Glomerular visceral epithelial cell (primary cell): Measurements from ENCODE around the gene AK4.

Experiments used
- DNase-seq: peaks from one replicate; pipeline ENCODE4 v3.0.0-alpha.2; 2016; ENCODE audit errors: extremely low spot score

Gene AK4

DNA sequence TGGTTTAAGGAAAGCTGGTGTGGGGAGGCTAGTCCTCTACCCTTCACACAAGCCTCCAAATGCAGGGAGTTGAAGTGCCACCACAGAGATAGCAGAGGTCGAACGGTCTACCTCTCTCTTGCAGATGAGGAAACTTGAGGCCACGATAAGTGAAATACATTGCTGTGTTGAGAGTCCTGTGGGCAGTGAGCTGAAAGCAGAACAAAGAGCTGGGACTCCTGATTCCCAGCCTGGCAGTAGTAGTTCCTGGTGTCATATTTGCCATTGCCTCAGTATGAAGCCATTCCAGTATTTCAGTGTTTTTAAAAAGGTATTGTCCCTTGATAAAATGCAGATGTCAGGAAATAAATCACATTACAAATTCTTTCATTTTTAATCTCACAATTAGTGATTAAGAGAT is 28.6 kb downstream of the AK4 start:
- no peak for DNase-seq

GRCh38 chr1:65177457-65177856 is 29.5 kb downstream of the AK4 start:
- DNase-seq = peak; percentile 73

- DNase-seq = no peak
Measured at GRCh38 chr1:65178235-65178634, 30.2 kb downstream of the AK4 start.

GRCh38 chr1:65179148-65179547 is 31.1 kb downstream of the AK4 start:
- no peak for DNase-seq

GRCh38 chr1:65180977-65181376 is 33.0 kb downstream of the AK4 start:
- no peak for DNase-seq

- DNase-seq = no peak
Measured at GRCh38 chr1:65182658-65183268, 34.8 kb downstream of the AK4 start.

GRCh38 chr1:65189576-65190115 is 41.6 kb downstream of the AK4 start:
- no peak for DNase-seq

- no peak for DNase-seq
Measured at GRCh38 chr1:65190229-65190628, 42.2 kb downstream of the AK4 start.

DNA sequence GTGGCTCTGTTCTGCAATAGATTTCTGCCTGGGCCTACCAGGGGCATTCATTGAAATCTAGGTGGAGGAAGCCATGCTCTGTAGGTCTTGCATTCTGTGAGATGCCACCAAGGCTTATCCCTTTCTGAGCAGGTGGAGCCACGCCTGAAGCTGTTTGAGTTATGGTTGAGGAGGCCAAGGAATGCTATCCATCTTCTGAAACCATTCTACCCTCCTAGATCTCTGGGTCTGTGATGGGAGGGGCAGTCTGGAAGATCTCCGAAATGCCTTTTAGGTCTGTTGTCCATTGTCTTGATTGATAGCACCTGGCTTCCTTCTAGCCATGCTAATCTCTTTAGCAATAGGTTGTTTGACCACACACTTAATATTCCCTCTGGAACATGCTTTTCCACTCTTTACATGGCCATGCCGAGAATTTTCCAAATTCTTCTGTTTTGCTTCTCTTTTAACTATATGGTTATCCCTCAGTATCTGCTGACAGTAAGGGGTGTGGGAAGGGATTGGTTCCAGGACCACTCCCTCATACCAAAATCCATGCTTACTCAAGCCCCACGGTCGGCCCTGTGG is 45.2 kb downstream of the AK4 start:
- DNase-seq = no peak

- peak; percentile 71 for DNase-seq
Measured at GRCh38 chr1:65195495-65196417, 47.8 kb downstream of the AK4 start.

GRCh38 chr1:65196926-65197325 is 48.9 kb downstream of the AK4 start:
- no peak for DNase-seq

GRCh38 chr1:65197636-65198035 is 49.6 kb downstream of the AK4 start:
- DNase-seq = no peak

- DNase-seq = no peak
Measured at GRCh38 chr1:65198096-65198495, 50.1 kb downstream of the AK4 start.

GRCh38 chr1:65200411-65200810 is 52.4 kb downstream of the AK4 start:
- no peak for DNase-seq

DNA sequence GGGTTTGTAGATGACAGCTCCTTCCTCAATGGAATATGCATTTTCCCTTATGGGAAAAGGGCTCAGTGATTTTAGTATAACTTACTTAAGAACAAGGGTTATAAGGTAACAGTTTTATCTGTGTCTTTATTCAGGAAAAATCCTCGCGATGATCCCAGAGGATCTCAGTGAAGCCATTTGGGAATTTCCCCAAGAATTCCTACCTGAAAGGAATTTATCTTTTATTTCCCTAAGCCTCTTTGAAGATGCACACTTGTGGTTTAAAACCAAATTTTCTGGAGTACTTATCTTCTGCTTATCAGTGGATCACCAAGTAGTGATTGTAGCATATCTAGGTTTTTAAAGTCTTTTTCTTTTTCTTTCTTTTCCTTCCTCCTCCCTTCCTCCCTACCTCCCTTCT is 58.8 kb downstream of the AK4 start:
- peak; percentile 33 for DNase-seq

GRCh38 chr1:65207317-65207716 is 59.3 kb downstream of the AK4 start:
- peak; percentile 11 for DNase-seq

- DNase-seq = no peak
Measured at GRCh38 chr1:65208563-65208973, 60.6 kb downstream of the AK4 start.

- peak; percentile 68 for DNase-seq
Measured at GRCh38 chr1:65209005-65209885, 61.2 kb downstream of the AK4 start.

GRCh38 chr1:65210325-65210724 is 62.3 kb downstream of the AK4 start:
- no peak for DNase-seq

DNA sequence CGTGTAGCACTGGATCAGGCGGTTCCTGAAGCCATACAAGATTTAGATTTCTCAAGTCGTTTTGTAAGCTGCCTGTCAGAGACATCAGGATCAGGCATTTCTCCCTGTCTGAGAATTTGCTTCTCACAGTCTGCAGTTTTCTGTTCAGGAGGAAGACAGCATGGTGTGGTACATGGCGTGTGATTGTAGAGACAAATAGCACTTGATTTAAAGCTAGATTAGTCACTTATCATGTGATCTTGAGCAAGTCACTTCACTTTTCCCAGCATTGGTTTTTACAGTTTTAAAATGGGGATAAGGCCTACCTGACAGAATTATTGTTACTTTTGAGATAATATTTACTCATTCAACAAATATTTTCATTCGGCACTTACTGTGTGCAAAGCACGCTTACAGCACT is 63.3 kb downstream of the AK4 start:
- no peak for DNase-seq

DNA sequence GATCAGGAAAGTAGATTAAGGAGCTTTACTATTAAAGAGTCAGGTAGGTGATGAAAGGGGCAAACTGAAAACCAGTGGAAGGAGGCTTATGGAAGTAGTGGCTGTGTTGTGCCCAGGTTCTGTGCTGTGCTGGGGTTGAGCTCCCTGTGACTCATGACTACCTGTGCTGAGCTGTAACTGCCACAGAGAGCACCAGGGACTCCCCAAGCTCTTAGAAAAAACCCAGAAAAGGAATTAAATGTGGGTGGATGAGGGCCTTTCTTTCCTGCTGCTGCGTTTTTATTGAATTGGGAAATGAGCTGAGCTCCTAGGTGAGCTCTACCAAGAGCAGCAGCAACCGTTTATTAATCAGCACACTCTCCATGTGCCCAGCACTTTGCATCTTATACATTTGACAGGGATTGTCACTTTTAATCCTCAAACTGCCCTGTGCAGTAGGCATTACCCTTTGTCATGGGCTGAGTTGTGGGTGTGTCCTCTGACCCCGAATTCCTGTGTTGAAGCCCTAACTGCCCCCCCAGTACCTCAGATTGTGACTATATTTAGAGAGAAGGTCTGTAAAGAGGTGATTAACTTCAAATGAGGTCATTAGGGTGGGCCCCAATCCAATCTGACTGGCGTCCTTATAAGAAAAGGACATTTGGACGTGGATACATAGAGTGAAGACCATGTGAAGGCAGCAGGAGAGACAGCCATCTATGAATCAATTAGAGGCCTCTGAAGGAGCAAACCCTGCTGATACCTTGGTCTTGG is 65.4 kb downstream of the AK4 start:
- no peak for DNase-seq
